ENCODE results near the gene EEF1AKMT3. TPM values are rescaled to one million over a fixed set of nuclear protein-coding genes. Genes with fewer than 3 reads are reported as not detected.

The EEF1AKMT3 gene
- total RNA-seq, 1 donor from 2014 or later, result 2.1 TPM

GRCh38 chr12:57724936-57725740 is 47.3 kb upstream of the EEF1AKMT3 start:
- Histone ChIP-seq H3K27ac (no peak overlapping the region), H3K4me1 (peaks cover 0 to 12% of the 10 kb centered on the region in 2 donors), H3K36me3 (peaks cover 15 to 17% of the 10 kb centered on the region in 2 donors), H3K27me3 (peaks cover 3% of the 10 kb centered on the region), H3K9me3 (no peaks in the 10 kb centered on the region), H3K4me3 (no peak overlapping the region)
- intact Hi-C loops (cut with DNase I), result loop anchor here (5.0 kb wide), 1 partner anchor 42 kb away; the partner anchor contains the start of gene CYP27B1
- TF ChIP-seq, protein P1, sequence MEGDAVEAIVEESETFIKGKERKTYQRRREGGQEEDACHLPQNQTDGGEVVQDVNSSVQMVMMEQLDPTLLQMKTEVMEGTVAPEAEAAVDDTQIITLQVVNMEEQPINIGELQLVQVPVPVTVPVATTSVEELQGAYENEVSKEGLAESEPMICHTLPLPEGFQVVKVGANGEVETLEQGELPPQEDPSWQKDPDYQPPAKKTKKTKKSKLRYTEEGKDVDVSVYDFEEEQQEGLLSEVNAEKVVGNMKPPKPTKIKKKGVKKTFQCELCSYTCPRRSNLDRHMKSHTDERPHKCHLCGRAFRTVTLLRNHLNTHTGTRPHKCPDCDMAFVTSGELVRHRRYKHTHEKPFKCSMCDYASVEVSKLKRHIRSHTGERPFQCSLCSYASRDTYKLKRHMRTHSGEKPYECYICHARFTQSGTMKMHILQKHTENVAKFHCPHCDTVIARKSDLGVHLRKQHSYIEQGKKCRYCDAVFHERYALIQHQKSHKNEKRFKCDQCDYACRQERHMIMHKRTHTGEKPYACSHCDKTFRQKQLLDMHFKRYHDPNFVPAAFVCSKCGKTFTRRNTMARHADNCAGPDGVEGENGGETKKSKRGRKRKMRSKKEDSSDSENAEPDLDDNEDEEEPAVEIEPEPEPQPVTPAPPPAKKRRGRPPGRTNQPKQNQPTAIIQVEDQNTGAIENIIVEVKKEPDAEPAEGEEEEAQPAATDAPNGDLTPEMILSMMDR (IDR thresholded peaks at IDR 0.05), result no peak
- no peak for DNase-seq (ENCODE audit: low spot score in 2 of 2)

DNA sequence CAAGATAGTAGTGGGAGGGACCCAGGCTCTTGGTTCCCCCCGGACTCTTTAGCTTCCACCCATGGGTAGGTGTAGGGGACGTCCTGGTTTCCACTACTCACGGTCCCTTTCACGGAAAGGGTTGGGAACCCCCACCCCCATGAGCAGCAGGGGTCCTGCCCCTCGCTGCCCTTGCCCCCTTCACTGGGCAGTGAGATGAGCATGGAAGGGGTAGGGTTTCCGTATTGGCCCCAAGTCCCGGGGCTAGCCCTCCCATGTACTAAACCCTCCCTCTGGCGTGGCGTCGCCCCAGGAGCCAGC is 46.6 kb upstream of the EEF1AKMT3 start:
- Histone ChIP-seq H3K4me3 (peak overlapping the region; percentile 76 to 77), H3K9me3 (no peaks in the 10 kb centered on the region), H3K27me3 (peaks cover 3% of the 10 kb centered on the region), H3K27ac (no peak overlapping the region), H3K36me3 (peaks cover 9 to 10% of the 10 kb centered on the region in 2 donors), H3K4me1 (peaks cover 0 to 12% of the 10 kb centered on the region in 2 donors)
- intact Hi-C loops (cut with DNase I), result loop anchor here (2.0 to 5.0 kb wide), 2 partner anchors 19 to 42 kb away; partner anchors contain the start of genes CYP27B1 and TSPAN31
- no peak for DNase-seq (ENCODE audit: low spot score in 2 of 2)
- TF ChIP-seq, protein P1 (IDR thresholded peaks at IDR 0.05), result no peak

- H3K27me3 ChIP-seq, result peaks cover 3% of the 10 kb centered on the region
- TF ChIP-seq, protein P1 (IDR thresholded peaks at IDR 0.05), result peak; percentile 52 to 73 (median 58)
- no peak overlapping the region for H3K27ac ChIP-seq
- H3K9me3 ChIP-seq, result no peaks in the 10 kb centered on the region
- peaks cover 0 to 12% of the 10 kb centered on the region in 2 donors for H3K4me1 ChIP-seq
- peaks cover 4 to 5% of the 10 kb centered on the region in 2 donors for H3K36me3 ChIP-seq
- H3K4me3 ChIP-seq, result peak overlapping the region; percentile 76 to 77
- peak in 1 of 2 donors; percentile 82 for DNase-seq (ENCODE audit: low spot score in 2 of 2)
- intact Hi-C loops (cut with DNase I), result loop anchor here (2.0 to 5.0 kb wide), 2 partner anchors 18 to 41 kb away; partner anchors contain the start of genes CYP27B1 and TSPAN31
These were observed 46.1 kb upstream of the EEF1AKMT3 start for GRCh38 chr12:57726151-57726883.

GRCh38 chr12:57726884-57727757 is 45.3 kb upstream of the EEF1AKMT3 start:
- peak overlapping the region; percentile 76 to 77 for H3K4me3 ChIP-seq
- H3K27ac ChIP-seq, result no peak overlapping the region
- TF ChIP-seq, protein P1 (IDR thresholded peaks at IDR 0.05), result peak in 2 of 3 experiments; percentile 28 to 38
- peaks cover 3% of the 10 kb centered on the region for H3K27me3 ChIP-seq
- DNase-seq (ENCODE audit: low spot score in 2 of 2), result no peak
- H3K36me3 ChIP-seq, result no peaks in the 10 kb centered on the region
- no peaks in the 10 kb centered on the region for H3K9me3 ChIP-seq
- intact Hi-C loops (cut with DNase I), result loop anchor here (2.0 to 5.0 kb wide), 2 partner anchors 18 to 40 kb away; partner anchors contain the start of genes CYP27B1 and TSPAN31
- peaks cover 0 to 12% of the 10 kb centered on the region in 2 donors for H3K4me1 ChIP-seq

Data from ascending aorta (tissue), 2 donors.